ENCODE results near the gene IGSF22.

Gene IGSF22
- total RNA-seq = 1.6 to 4.3 (median 2.7) reads per million in 3 donors

- H3K27ac ChIP-seq (ENCODE audit: insufficient read depth, low read length, poor library complexity, severe bottlenecking) = no peak within 1 kb of the TSS
- no peaks in the 10 kb centered on the region for H3K9me3 ChIP-seq (ENCODE audit: control insufficient read depth, low read length)
- H3K27me3 ChIP-seq (replicated peaks; ENCODE audit: control insufficient read depth, insufficient read depth, low read length, poor library complexity, severe bottlenecking) = no peaks in the 10 kb centered on the region
- DNase-seq = no peak
- no peak within 1 kb of the TSS for H3K4me3 ChIP-seq (ENCODE audit: insufficient read depth, low read depth, low read length, poor library complexity, severe bottlenecking)
- no peaks in the 10 kb centered on the region for H3K36me3 ChIP-seq (ENCODE audit: control insufficient read depth, insufficient read depth, low read length)
- H3K4me1 ChIP-seq (ENCODE audit: control insufficient read depth, insufficient read depth, low read length, poor library complexity, severe bottlenecking) = peaks cover 8% of the 10 kb centered on the region
Observed at GRCh38 chr11:18726040-18726439, at the start of gene IGSF22. Gene IGSF22, minus strand, starts transcription at chr11:18726188. Its CDS starts 1,952 bp downstream, at chr11:18724236.

- no peaks in the 10 kb centered on the region for H3K27me3 ChIP-seq (replicated peaks; ENCODE audit: control insufficient read depth, insufficient read depth, low read length, poor library complexity, severe bottlenecking)
- H3K27ac ChIP-seq (ENCODE audit: insufficient read depth, low read length, poor library complexity, severe bottlenecking) = no peak overlapping the region
- H3K4me1 ChIP-seq (ENCODE audit: control insufficient read depth, insufficient read depth, low read length, poor library complexity, severe bottlenecking) = no peaks in the 10 kb centered on the region
- no peak for DNase-seq
- no peaks in the 10 kb centered on the region for H3K9me3 ChIP-seq (ENCODE audit: control insufficient read depth, low read length)
- H3K4me3 ChIP-seq (ENCODE audit: insufficient read depth, low read depth, low read length, poor library complexity, severe bottlenecking) = no peak overlapping the region
- no peaks in the 10 kb centered on the region for H3K36me3 ChIP-seq (ENCODE audit: control insufficient read depth, insufficient read depth, low read length)
Observed at GRCh38 chr11:18774801-18775200, 48.8 kb upstream of the IGSF22 start.

DNA sequence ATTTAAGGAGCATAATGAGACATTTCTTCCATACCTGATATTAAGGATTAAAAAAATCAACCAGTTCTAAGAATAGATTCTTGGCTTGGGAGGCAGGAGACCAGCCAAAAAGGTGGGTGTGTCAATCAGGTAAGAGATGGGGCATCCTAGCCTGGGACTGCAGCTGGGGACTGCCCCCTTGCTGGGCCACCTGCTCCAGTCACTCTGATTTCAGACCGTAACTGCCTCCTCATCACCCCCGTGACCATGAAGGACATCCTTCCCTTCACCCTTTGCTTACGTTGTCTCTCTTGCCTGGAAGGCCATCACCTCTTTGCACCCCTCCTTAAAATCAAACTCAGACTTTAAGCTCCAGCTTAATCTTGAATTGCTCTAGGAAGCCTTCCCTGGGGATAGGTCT lies 47.7 kb upstream of the IGSF22 start:
- H3K9me3 ChIP-seq (ENCODE audit: control insufficient read depth, low read length) = no peaks in the 10 kb centered on the region
- no peak for DNase-seq

DNA sequence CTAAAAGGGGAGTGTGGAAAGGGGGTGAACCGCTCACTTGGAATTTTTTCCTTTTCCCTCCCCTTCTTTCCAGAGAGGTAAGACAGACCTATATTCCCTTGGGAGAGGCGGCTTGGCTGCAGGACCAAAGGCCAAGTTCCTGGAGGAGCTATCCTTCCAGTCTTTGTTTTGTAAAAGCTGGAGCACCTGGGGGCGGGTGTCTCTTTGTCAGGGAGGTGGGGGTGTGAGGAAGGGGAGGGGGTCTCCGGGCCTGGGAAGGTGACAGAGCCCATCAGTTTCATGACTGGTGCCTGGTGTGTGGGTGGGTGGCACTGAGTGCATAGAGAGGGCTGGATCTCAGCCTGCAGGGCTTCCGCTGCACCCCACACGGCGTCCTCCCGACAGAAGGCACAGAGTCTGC lies 47.1 kb upstream of the IGSF22 start:
- H3K4me1 ChIP-seq (ENCODE audit: control insufficient read depth, insufficient read depth, low read length, poor library complexity, severe bottlenecking) = no peaks in the 10 kb centered on the region
- no peaks in the 10 kb centered on the region for H3K27me3 ChIP-seq (replicated peaks; ENCODE audit: control insufficient read depth, insufficient read depth, low read length, poor library complexity, severe bottlenecking)
- H3K9me3 ChIP-seq (ENCODE audit: control insufficient read depth, low read length) = no peaks in the 10 kb centered on the region

More for the DNA sequence above, 47.7 kb upstream of the IGSF22 start:
- Histone ChIP-seq H3K36me3 (ENCODE audit: control insufficient read depth, insufficient read depth, low read length) (no peaks in the 10 kb centered on the region), H3K4me3 (ENCODE audit: insufficient read depth, low read depth, low read length, poor library complexity, severe bottlenecking) (no peak overlapping the region), H3K27ac (ENCODE audit: insufficient read depth, low read length, poor library complexity, severe bottlenecking) (no peak overlapping the region), H3K27me3 (replicated peaks; ENCODE audit: control insufficient read depth, insufficient read depth, low read length, poor library complexity, severe bottlenecking) (no peaks in the 10 kb centered on the region), H3K4me1 (ENCODE audit: control insufficient read depth, insufficient read depth, low read length, poor library complexity, severe bottlenecking) (no peaks in the 10 kb centered on the region)

DNA sequence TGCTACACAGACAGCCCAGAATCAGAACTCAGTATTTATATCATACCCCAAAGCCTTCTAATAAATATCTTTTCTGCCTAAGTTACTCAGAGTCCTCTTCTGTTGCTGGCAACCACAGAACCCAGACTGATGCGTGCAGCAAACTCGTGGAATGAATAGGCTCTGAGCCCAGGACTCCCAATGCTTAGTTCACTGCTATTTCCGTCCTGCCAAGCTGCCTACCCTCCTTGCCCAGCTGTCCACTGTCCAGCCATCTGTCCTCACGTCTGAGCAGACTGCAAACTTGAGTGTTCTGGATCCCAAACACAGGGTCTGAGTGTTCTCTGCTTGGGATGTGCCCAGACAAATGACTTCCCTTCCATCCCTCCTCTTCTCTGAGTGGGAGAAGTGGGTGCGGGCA lies 46.2 kb upstream of the IGSF22 start:
- Histone ChIP-seq H3K27me3 (replicated peaks; ENCODE audit: control insufficient read depth, insufficient read depth, low read length, poor library complexity, severe bottlenecking) (no peaks in the 10 kb centered on the region), H3K36me3 (ENCODE audit: control insufficient read depth, insufficient read depth, low read length) (no peaks in the 10 kb centered on the region), H3K9me3 (ENCODE audit: control insufficient read depth, low read length) (no peaks in the 10 kb centered on the region), H3K4me1 (ENCODE audit: control insufficient read depth, insufficient read depth, low read length, poor library complexity, severe bottlenecking) (no peaks in the 10 kb centered on the region), H3K4me3 (ENCODE audit: insufficient read depth, low read depth, low read length, poor library complexity, severe bottlenecking) (no peak overlapping the region), H3K27ac (ENCODE audit: insufficient read depth, low read length, poor library complexity, severe bottlenecking) (no peak overlapping the region)
- no peak for DNase-seq

More for the DNA sequence above, 47.1 kb upstream of the IGSF22 start:
- no peak overlapping the region for H3K4me3 ChIP-seq (ENCODE audit: insufficient read depth, low read depth, low read length, poor library complexity, severe bottlenecking)
- H3K27ac ChIP-seq (ENCODE audit: insufficient read depth, low read length, poor library complexity, severe bottlenecking) = no peak overlapping the region
- no peak for DNase-seq
- H3K36me3 ChIP-seq (ENCODE audit: control insufficient read depth, insufficient read depth, low read length) = no peaks in the 10 kb centered on the region

DNA sequence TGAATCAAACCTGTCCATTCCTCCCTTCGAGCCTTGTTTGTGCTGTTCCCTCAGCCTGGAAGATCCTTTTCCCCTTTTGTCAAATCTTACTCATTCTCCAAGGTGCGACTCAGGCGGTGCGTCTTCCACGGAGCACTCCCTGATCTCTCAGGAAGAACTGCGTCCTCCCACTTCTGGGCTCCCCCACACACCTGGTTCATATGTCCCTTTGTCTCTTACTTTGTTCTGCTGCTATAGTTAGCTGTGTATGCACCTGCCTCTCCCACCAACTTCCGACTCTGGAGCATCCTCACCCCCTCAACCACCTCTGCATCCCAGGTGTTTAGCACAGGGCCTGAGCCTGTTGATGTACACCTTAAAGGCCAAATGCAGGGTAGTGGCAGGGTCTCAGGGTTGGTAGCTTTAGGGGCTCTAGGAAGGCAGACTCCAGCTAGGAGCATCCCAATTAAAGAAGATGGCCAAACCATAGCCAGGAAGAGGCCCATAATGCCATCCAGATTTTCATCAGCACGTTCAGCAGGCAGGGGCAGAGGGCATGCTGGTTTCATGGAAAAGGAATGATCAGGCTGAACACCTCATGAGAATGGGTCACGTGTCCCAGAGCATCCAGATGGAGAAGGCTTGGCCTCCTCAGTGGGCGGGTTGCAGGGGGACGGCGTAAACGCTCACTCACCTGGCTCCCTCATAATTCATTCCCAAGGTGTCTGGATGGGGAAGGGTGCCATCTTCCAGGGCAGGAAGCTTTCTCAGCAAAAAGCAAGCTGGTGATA lies 45.5 kb upstream of the IGSF22 start:
- H3K4me3 ChIP-seq (ENCODE audit: insufficient read depth, low read depth, low read length, poor library complexity, severe bottlenecking) = no peak overlapping the region
- no peaks in the 10 kb centered on the region for H3K4me1 ChIP-seq (ENCODE audit: control insufficient read depth, insufficient read depth, low read length, poor library complexity, severe bottlenecking)
- H3K27me3 ChIP-seq (replicated peaks; ENCODE audit: control insufficient read depth, insufficient read depth, low read length, poor library complexity, severe bottlenecking) = no peaks in the 10 kb centered on the region
- H3K27ac ChIP-seq (ENCODE audit: insufficient read depth, low read length, poor library complexity, severe bottlenecking) = no peak overlapping the region
- no peaks in the 10 kb centered on the region for H3K36me3 ChIP-seq (ENCODE audit: control insufficient read depth, insufficient read depth, low read length)
- no peaks in the 10 kb centered on the region for H3K9me3 ChIP-seq (ENCODE audit: control insufficient read depth, low read length)
- no peak for DNase-seq

- no peak overlapping the region for H3K4me3 ChIP-seq (ENCODE audit: insufficient read depth, low read depth, low read length, poor library complexity, severe bottlenecking)
- no peaks in the 10 kb centered on the region for H3K36me3 ChIP-seq (ENCODE audit: control insufficient read depth, insufficient read depth, low read length)
- DNase-seq = no peak
- H3K4me1 ChIP-seq (ENCODE audit: control insufficient read depth, insufficient read depth, low read length, poor library complexity, severe bottlenecking) = no peaks in the 10 kb centered on the region
- H3K27me3 ChIP-seq (replicated peaks; ENCODE audit: control insufficient read depth, insufficient read depth, low read length, poor library complexity, severe bottlenecking) = no peaks in the 10 kb centered on the region
- H3K27ac ChIP-seq (ENCODE audit: insufficient read depth, low read length, poor library complexity, severe bottlenecking) = no peak overlapping the region
- no peaks in the 10 kb centered on the region for H3K9me3 ChIP-seq (ENCODE audit: control insufficient read depth, low read length)
Observed at GRCh38 chr11:18770479-18771125, 44.6 kb upstream of the IGSF22 start.

- no peaks in the 10 kb centered on the region for H3K27me3 ChIP-seq (replicated peaks; ENCODE audit: control insufficient read depth, insufficient read depth, low read length, poor library complexity, severe bottlenecking)
- H3K36me3 ChIP-seq (ENCODE audit: control insufficient read depth, insufficient read depth, low read length) = no peaks in the 10 kb centered on the region
- H3K9me3 ChIP-seq (ENCODE audit: control insufficient read depth, low read length) = no peaks in the 10 kb centered on the region
- no peaks in the 10 kb centered on the region for H3K4me1 ChIP-seq (ENCODE audit: control insufficient read depth, insufficient read depth, low read length, poor library complexity, severe bottlenecking)
- DNase-seq = no peak
- H3K27ac ChIP-seq (ENCODE audit: insufficient read depth, low read length, poor library complexity, severe bottlenecking) = no peak overlapping the region
- no peak overlapping the region for H3K4me3 ChIP-seq (ENCODE audit: insufficient read depth, low read depth, low read length, poor library complexity, severe bottlenecking)
Observed at GRCh38 chr11:18769802-18770456, 43.9 kb upstream of the IGSF22 start.

DNA sequence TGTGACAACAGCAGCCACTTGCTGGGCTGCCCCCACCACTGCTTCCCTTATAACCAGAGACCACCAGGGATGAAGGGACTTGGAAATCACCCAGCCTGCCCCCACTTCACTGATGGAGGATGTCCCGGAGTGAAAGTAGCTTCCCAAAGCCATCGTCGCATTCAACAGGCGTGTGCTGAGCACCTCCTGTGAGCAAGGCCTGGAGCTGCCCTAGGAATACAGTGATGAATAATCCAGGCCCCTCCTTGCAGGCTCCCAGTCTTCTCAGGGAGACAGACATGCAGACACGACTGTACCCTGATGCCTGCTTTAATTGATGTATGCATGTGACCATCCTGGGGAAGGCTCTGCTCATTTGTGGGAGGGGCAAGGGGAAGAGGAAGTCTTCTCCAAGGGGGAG lies 43.0 kb upstream of the IGSF22 start:
- Histone ChIP-seq H3K27me3 (replicated peaks; ENCODE audit: control insufficient read depth, insufficient read depth, low read length, poor library complexity, severe bottlenecking) (no peaks in the 10 kb centered on the region), H3K36me3 (ENCODE audit: control insufficient read depth, insufficient read depth, low read length) (no peaks in the 10 kb centered on the region), H3K4me3 (ENCODE audit: insufficient read depth, low read depth, low read length, poor library complexity, severe bottlenecking) (no peak overlapping the region), H3K4me1 (ENCODE audit: control insufficient read depth, insufficient read depth, low read length, poor library complexity, severe bottlenecking) (no peaks in the 10 kb centered on the region), H3K27ac (ENCODE audit: insufficient read depth, low read length, poor library complexity, severe bottlenecking) (no peak overlapping the region), H3K9me3 (ENCODE audit: control insufficient read depth, low read length) (no peaks in the 10 kb centered on the region)
- DNase-seq = no peak

GRCh38 chr11:18768472-18768901 lies 42.5 kb upstream of the IGSF22 start:
- H3K27me3 ChIP-seq (replicated peaks; ENCODE audit: control insufficient read depth, insufficient read depth, low read length, poor library complexity, severe bottlenecking) = no peaks in the 10 kb centered on the region
- no peak for DNase-seq
- H3K9me3 ChIP-seq (ENCODE audit: control insufficient read depth, low read length) = no peaks in the 10 kb centered on the region
- H3K27ac ChIP-seq (ENCODE audit: insufficient read depth, low read length, poor library complexity, severe bottlenecking) = no peak overlapping the region
- no peaks in the 10 kb centered on the region for H3K36me3 ChIP-seq (ENCODE audit: control insufficient read depth, insufficient read depth, low read length)
- H3K4me1 ChIP-seq (ENCODE audit: control insufficient read depth, insufficient read depth, low read length, poor library complexity, severe bottlenecking) = no peaks in the 10 kb centered on the region
- no peak overlapping the region for H3K4me3 ChIP-seq (ENCODE audit: insufficient read depth, low read depth, low read length, poor library complexity, severe bottlenecking)
